ENCODE results near the gene MYBPHL.
A peak's percentile ranks its signal among the peaks of the same experiment; 100 is the strongest.

The MYBPHL gene

DNA sequence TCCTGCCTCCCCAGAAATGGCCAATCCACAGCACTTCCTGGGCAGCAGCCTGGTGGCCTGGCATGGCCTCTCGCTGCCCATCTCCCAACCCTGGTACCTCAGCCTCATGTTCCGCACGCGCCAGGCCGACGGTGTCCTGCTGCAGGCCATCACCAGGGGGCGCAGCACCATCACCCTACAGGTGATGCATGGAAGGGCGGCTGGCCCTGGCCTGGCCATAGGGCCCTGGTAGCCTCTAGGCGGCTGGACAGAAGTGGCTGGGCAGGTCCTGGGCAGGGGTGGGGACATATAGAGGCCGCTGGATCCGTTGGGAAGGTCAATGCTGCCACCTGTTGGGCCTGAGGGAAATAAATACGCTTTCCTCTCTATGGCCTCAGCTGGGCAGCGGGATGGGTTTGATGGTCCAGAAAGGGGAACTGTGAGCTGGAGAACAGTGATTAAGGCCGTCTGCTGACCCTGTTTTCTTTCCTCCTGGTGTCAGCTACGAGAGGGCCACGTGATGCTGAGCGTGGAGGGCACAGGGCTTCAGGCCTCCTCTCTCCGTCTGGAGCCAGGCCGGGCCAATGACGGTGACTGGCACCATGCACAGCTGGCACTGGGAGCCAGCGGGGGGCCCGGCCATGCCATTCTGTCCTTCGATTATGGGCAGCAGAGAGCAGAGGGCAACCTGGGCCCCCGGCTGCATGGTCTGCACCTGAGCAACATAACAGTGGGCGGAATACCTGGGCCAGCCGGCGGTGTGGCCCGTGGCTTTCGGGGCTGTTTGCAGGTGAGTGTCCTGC is 43.0 kb downstream of the MYBPHL start:
- TF ChIP-seq JUND (IDR thresholded peaks at IDR 0.05; ENCODE audit: low read depth) = no peak
- in situ Hi-C loops (cut with HindIII; ENCODE audit: low pct_unique_long_range_greater_than_20kb, low sequenced_read_pairs) = no loop called here
- DNase-seq (ENCODE audit: low read depth in 1 of 2, low spot score in 1 of 2) = peak; percentile 86 to 96

GRCh38 chr1:109263234-109263596 is 43.6 kb downstream of the MYBPHL start:
- TF ChIP-seq JUND (IDR thresholded peaks at IDR 0.05; ENCODE audit: low read depth) = no peak
- no peak for DNase-seq (ENCODE audit: low read depth in 1 of 2, low spot score in 1 of 2)
- in situ Hi-C loops (cut with HindIII; ENCODE audit: low pct_unique_long_range_greater_than_20kb, low sequenced_read_pairs) = no loop called here

DNA sequence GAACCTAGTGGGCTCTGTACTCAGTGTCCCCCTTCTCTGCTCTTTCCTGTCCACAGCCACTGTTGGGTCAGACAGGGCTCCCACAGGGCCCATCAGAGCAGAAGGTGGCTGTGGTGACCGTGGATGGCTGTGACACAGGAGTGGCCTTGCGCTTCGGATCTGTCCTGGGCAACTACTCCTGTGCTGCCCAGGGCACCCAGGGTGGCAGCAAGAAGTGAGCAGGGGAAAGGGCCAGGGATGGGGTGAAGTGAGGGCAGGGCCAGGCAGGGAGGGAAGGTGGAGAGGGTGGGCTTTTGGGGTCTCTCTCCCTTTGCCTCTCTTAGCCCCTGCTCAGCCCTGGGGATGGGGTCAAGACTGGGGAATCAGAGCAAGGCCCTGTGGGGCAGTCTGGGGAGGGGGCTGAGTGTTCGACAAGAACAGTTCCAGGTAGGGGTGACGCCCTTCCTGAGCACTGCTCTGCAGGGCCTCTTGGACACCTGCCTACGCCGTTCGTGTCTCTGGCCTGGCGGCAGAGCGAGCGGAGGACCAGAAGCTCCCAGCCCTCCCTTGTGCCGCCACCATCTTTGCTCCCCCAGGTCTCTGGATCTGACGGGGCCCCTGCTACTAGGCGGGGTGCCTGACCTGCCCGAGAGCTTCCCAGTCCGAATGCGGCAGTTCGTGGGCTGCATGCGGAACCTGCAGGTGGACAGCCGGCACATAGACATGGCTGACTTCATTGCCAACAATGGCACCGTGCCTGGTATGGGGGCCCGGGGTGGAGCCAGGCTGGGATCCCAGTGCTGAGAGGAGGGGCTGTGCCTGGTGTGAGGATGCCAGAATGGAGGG is 44.4 kb downstream of the MYBPHL start:
- TF ChIP-seq JUND (IDR thresholded peaks at IDR 0.05; ENCODE audit: low read depth) = no peak
- no peak for DNase-seq (ENCODE audit: low read depth in 1 of 2, low spot score in 1 of 2)
- in situ Hi-C loops (cut with HindIII; ENCODE audit: low pct_unique_long_range_greater_than_20kb, low sequenced_read_pairs) = no loop called here

DNA sequence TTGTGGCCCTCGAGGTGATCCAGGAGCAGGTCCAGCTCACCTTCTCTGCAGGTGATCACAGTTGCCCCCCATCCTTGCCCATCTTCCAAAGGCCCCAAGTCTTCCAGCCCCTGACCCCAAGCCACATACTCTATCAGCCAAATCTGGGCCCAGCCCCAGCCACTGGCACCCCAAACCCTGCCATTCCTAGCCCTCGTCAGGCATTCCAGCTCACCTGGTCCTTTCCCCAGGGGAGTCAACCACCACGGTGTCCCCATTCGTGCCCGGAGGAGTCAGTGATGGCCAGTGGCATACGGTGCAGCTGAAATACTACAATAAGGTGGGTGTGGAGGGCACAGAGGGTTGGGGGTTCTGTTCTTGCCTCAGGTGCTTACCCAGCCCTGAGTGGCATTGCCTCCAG is 45.2 kb downstream of the MYBPHL start:
- no peak for TF ChIP-seq JUND (IDR thresholded peaks at IDR 0.05; ENCODE audit: low read depth)
- in situ Hi-C loops (cut with HindIII; ENCODE audit: low pct_unique_long_range_greater_than_20kb, low sequenced_read_pairs) = no loop called here
- no peak for DNase-seq (ENCODE audit: low read depth in 1 of 2, low spot score in 1 of 2)

- in situ Hi-C loops (cut with HindIII; ENCODE audit: low pct_unique_long_range_greater_than_20kb, low sequenced_read_pairs) = no loop called here
- no peak for DNase-seq (ENCODE audit: low read depth in 1 of 2, low spot score in 1 of 2)
- TF ChIP-seq JUND (IDR thresholded peaks at IDR 0.05; ENCODE audit: low read depth) = no peak
Measured at GRCh38 chr1:109261006-109261405, 45.8 kb downstream of the MYBPHL start.

DNA sequence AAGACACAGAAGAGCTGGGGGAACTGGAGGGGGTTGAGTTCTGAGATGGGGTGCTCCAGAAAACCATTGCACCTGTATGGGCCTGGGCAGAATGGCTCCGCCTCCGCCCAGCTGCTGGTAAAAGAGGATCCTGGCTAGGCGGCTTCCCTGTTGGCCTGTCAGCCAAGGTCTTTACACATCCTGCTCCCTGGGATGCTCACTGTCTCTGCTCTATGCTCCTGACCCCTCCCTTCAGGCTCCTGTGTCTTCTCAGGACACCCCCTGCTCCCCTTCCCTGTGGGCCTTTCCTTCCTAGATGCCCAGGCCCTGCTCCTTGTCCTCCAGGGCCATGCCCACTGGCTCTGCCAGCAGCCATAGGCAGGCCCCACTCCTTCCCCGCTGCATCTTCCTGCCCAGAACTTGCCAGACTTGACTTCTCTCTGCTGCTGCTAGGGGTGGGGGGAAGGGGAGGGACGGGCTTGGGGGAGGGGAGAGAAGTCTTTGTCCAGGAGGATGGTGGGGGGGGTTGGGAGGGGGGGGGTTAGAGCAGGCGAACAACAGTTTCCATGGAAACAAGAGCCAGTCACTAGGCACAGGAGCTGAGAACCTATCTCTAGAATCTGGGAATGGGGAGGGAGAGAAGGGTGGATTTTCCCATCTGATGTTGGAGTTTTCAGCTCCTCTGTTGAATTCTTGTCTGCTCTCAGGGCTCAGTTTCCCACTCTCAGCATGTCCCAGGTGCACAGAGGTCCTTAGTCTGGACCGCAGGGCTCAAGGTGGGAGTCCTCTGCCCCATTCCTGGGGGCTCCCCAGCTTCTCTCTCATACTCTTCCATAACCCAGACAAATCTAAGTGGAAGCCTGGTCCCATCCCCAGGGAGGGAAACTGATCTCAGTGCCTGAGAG is 46.9 kb downstream of the MYBPHL start:
- no peak for TF ChIP-seq JUND (IDR thresholded peaks at IDR 0.05; ENCODE audit: low read depth)
- in situ Hi-C loops (cut with HindIII; ENCODE audit: low pct_unique_long_range_greater_than_20kb, low sequenced_read_pairs) = no loop called here
- no peak for DNase-seq (ENCODE audit: low read depth in 1 of 2, low spot score in 1 of 2)

DNA sequence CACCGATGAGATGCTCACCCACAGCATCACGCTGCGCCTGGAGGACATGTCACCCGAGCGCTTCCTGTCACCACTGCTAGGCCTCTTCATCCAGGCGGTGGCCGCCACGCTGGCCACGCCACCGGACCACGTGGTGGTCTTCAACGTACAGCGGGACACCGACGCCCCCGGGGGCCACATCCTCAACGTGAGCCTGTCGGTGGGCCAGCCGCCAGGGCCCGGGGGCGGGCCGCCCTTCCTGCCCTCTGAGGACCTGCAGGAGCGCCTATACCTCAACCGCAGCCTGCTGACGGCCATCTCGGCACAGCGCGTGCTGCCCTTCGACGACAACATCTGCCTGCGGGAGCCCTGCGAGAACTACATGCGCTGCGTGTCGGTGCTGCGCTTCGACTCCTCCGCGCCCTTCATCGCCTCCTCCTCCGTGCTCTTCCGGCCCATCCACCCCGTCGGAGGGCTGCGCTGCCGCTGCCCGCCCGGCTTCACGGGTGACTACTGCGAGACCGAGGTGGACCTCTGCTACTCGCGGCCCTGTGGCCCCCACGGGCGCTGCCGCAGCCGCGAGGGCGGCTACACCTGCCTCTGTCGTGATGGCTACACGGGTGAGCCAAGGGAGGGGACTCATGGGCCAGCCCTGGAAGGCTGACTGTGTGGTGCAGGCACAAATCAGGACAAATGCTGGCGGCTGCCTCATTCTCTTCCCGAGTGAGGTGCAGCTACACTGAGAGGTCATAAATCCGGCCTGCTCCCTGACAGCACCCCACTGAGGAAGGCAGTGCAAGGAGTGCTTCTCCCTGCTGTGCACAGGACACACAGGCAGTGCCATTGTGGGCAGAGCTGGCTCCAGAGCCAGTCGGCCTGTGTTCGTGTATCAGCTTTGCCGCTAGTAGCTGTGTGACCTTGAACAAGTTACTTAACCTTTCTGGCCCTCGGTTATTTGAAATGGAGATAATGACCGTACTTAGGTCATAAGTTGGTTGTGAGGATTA is 48.0 kb downstream of the MYBPHL start:
- TF ChIP-seq JUND (IDR thresholded peaks at IDR 0.05; ENCODE audit: low read depth) = no peak
- in situ Hi-C loops (cut with HindIII; ENCODE audit: low pct_unique_long_range_greater_than_20kb, low sequenced_read_pairs) = no loop called here
- no peak for DNase-seq (ENCODE audit: low read depth in 1 of 2, low spot score in 1 of 2)

DNA sequence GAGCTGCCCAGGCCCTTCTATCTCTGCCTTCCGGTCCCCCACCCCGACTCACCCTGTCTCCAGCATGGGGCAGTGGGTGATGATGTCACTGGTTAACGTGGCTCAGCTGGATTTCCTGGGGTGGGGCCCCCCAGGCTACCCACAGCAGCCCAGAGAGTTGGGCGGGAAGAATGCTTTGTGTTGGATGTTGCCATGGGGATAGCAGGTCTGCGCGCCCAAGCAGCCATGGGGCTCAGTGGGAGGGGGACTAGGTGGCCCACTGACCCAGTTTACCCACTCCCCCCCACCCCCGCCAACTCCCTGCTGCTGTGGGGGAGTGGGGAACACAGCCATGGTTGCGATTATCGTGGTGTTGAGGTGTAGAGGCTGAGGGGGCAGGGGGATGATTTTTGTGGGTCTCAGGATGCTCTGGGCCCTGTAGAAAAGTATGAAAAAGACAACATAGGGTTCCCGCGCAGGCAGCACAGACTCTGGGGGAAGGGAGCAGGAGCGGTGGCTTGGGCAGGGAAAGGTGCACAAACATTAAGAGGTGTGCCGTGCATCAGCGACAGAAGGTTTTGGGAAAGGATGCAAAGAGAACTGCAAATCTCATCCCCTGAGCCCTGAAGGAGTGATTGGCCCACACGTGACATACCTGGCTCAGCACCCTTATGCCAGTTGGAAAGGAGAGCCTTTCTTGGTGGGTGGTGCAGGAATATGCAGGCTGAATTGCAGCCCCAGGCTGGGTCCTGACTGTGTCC is 49.0 kb downstream of the MYBPHL start:
- no peak for DNase-seq (ENCODE audit: low read depth in 1 of 2, low spot score in 1 of 2)
- in situ Hi-C loops (cut with HindIII; ENCODE audit: low pct_unique_long_range_greater_than_20kb, low sequenced_read_pairs) = no loop called here
- no peak for TF ChIP-seq JUND (IDR thresholded peaks at IDR 0.05; ENCODE audit: low read depth)

GRCh38 chr1:109256971-109257681 is 49.7 kb downstream of the MYBPHL start:
- in situ Hi-C loops (cut with HindIII; ENCODE audit: low pct_unique_long_range_greater_than_20kb, low sequenced_read_pairs) = no loop called here
- no peak for TF ChIP-seq JUND (IDR thresholded peaks at IDR 0.05; ENCODE audit: low read depth)
- no peak for DNase-seq (ENCODE audit: low read depth in 1 of 2, low spot score in 1 of 2)

DNA sequence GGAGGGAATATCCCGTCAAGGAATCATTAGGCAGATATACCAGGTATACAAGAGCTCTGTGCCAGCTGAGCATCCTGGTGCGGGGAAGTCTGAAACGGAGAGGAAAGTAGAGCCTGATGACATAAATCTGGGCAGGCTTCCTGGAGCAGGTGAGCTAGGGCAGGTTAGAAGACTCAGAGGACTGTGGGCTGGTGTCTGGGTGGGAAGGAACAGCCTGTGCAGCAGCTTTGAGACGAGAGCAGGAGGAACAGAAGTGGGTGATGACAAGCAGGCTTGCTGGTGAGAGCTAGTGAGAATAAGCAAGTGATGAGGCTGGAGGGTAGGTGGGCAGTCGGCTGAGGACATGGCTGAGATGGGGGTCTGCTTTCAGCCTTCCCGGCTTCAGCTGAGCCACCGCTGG is 50.7 kb downstream of the MYBPHL start:
- in situ Hi-C loops (cut with HindIII; ENCODE audit: low pct_unique_long_range_greater_than_20kb, low sequenced_read_pairs) = no loop called here
- no peak for DNase-seq (ENCODE audit: low read depth in 1 of 2, low spot score in 1 of 2)
- TF ChIP-seq JUND (IDR thresholded peaks at IDR 0.05; ENCODE audit: low read depth) = no peak
